NCI-H2029 (cell line): ENCODE data around the gene GRID1.

ENCODE experiments used
- DNase-seq: peaks from one replicate; lab custom pipeline; 2025; lab: John Stamatoyannopoulos, UW

GRID1 gene

GRCh38 chr10:85926986-85927385 lies 439.6 kb downstream of the GRID1 start:
- DNase-seq, result no peak

DNA sequence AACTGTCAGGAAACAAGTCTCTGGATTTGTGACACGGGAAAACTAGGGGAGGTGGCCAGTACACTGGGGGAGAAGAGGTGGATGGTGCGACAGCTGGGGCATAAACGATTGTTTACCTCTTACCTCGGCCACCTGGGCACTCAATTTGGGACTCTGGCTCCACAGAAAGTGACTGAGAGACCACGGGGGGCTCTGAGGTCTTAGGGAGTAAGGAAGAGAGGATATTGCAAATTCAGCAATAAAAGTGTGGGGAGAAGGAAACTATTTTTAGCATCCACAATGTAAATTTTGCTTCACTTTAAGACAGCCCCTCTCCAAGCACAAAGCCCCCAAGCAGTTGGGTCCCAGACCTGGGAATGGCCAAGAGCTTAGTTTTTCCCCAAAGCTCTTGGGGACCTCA lies 440.5 kb downstream of the GRID1 start:
- DNase-seq, result no peak

DNA sequence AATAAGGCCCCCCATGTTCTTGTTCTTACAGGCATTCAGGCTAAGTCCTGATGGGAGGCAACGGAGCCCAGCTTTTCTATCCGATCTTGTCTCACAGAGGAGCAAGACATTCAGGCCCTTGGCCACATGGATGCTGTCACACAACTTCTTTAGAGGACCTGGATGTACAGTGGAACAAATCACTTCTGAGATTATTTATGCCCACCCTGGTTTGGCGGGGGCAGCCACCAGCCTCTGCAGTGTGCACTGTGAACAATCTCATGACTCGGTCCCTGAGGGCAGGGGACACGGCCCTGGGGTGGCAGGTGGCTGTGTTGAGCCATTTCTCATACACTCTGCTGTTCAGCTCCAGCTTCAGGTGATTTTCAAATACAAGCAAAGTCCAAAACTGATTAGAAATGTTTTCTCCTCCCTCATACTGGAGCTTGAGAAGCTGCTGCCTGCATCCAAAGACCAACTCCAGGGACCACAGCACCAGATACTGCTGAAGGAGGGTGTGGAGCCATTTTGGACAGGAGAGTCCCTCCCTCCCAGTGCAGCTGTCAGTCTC lies 441.3 kb downstream of the GRID1 start:
- DNase-seq, result no peak

GRCh38 chr10:85924382-85925102 lies 442.1 kb downstream of the GRID1 start:
- no peak for DNase-seq

DNA sequence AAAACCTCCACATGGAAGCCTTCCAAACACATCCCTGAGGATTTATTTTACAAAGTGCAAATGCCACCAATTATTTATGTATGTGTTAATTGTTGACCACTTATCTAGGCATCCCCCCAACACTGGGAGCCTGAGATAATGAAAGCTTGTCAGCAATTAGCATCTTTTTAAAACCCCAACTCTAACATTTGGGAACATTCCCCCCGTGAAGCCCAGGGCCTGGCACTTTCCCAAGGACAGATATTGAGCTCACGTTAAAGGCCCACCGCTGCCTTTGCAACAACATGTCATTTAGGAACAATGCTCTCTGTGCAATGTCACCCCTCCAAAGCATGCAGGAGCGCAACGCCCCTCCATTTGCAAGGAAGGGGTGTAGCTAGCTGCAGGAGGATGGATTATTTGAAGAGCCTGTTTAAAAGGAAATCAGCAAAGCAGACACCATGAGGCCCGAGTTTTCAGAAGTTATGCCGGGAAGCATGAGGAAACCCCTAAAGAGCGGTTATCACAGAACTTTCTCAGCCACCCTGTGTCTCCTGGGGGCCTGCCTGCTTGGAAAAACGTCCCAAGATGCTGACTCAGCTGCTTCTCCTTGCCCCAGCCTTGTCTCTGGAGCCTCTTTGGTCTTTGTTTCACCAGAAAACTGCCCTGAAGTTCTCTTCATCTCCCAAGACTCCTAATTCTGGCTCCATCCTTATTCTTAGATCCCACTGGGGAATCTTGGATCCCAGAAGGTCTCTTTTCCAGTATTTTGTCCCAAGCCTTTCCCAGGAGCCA lies 444.1 kb downstream of the GRID1 start:
- DNase-seq, result no peak

GRCh38 chr10:85921789-85922188 lies 444.8 kb downstream of the GRID1 start:
- no peak for DNase-seq

DNA sequence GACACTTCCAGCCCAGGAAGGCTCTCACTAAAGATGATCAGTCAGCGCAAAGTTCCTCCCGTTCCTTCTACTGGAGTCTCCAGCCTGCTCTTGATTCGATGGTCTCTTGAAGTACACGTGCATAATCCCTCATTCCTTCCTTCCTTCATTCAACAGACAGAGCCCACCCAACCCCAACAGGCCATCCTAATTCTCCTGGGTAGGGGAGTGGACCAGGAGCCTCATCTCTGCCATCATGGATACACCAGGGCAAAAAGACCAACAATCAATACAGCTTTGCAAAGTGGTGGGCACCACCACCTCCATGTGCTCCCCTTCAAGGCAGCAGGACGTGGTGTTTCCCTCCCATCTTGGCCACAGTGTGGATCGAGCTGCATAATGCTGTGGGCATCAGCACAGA lies 446.3 kb downstream of the GRID1 start:
- no peak for DNase-seq

GRCh38 chr10:85919491-85920021 lies 447.0 kb downstream of the GRID1 start:
- DNase-seq, result no peak

DNA sequence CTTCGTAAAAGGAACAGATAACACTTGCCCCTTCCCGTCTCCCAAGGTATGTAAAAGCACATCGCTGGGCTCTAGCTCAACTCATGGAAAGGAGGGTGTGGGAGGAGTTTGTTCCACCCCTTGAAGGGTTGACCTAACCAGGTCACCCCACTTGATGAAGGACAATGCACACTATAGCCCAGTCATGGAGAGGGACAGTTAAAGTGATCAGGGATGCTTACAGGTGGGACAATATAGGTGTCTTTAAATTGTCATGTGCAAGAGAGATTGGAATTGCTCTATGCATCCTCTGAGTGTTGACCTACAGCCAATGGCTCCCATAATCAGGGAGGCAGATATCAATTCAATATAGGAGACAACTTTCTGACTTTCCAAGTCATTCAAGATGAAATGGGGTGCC lies 448.2 kb downstream of the GRID1 start:
- no peak for DNase-seq

GRCh38 chr10:85917601-85918000 lies 449.0 kb downstream of the GRID1 start:
- no peak for DNase-seq

- peak; percentile 81 for DNase-seq
Measured at GRCh38 chr10:85916994-85917573, 449.5 kb downstream of the GRID1 start.

DNA sequence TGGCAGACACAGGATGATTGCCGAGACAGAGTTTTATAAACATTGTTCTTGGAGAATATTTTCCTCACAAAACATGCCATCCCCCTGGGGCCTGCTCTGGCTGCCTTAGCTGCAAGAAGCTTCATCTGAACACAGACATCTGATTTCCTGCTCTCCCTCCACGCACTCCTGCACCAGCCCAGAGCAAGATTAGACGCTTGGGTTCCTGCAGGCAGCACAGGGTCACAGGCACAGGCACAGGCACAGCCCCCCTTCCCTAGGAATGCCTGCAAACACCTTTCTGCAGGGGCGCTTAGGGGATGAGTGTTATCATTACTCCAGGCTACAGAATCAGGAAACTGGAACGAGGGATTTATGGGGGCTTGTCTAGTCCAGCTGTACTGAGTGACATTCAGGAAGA lies 450.3 kb downstream of the GRID1 start:
- no peak for DNase-seq

DNA sequence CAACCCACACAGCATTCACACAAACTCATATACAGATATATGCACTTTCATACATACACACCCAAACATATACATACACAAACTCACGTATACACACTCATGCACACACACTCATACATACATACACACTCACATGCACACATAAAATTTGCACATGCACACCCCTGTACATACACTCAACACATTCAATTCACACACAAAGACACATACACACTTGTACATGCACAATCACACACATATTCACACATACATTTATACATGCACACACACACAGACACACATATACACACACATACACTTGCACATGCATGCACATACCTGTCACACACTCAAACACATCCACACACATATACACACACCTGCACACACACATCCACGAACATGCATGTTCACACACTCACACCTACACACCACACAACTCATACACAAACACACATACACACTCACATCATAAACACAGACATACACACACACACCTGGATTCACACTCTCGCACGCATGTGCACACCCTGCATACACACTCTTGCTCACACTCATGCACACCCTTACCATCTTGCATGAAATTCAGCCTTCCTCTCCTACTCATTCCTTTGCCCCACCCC lies 451.2 kb downstream of the GRID1 start:
- DNase-seq, result no peak

- DNase-seq, result no peak
Measured at GRCh38 chr10:85914720-85915119, 451.9 kb downstream of the GRID1 start.

- no peak for DNase-seq
Measured at GRCh38 chr10:85908462-85908861, 458.1 kb downstream of the GRID1 start.

DNA sequence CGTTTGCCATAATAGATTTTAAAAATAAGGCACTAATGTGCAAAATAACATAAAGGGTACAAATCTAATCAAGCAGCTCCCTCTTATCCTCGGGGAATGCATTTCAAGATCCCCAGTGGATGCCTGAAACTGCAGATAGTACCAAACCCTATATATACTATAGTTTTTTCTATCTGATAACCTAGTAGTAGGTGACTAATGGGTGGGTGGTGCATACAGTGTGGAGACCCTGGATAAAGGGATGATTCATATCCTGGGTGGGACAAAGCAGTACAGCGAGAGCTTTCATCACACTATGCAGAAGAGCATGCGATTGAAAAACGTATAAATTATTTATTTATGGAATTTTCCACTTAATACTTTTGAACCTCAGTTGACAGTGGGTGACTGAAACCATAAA lies 464.5 kb downstream of the GRID1 start:
- no peak for DNase-seq

GRCh38 chr10:85901599-85901998 lies 465.0 kb downstream of the GRID1 start:
- DNase-seq, result no peak

- no peak for DNase-seq
Measured at GRCh38 chr10:85900487-85900886, 466.1 kb downstream of the GRID1 start.

DNA sequence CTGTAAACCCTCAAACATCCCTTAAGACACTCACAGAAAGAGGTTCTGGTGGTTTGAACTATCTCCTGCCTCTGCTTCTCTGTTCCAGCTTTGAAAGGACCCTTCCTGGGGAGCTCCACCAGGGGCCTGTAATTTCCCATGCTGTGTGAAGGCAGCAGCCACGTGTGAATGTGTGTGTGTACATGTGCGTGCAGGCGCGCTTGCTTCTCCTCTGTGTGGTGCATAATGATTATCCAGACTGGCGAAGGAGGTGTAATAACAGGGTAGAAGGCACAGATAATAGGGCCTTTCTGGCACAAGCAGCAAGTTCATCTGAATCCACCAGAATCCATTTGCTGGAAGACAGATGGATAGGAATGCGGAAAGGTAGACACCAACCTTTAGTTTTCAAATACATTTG lies 466.5 kb downstream of the GRID1 start:
- no peak for DNase-seq

GRCh38 chr10:85891472-85891871 lies 475.1 kb downstream of the GRID1 start:
- DNase-seq, result no peak

DNA sequence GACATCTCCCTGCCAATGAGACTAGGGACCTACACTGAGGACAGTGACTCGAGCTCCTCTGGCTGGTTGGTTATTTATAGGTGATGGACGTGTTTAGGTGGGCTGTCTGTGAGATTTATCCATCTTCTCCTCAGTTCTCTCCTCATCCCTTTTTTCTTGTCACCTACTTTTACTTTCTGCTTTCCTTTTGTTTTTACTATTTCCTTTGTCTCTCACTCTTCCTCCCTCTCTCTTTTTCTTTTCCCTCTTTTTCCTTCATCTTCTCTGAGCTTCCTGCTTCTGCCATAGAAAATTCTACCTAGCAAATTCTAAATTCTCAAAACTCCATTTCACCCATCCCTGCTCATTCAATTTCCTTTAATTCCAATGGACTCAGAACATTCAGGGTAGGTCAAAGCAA lies 478.0 kb downstream of the GRID1 start:
- DNase-seq, result no peak

- no peak for DNase-seq
Measured at GRCh38 chr10:85888004-85888403, 478.6 kb downstream of the GRID1 start.
